Endodermal cell (in vitro differentiated cells): Measurements from ENCODE around the gene VANGL2. TPM values are rescaled to one million over a fixed set of nuclear protein-coding genes. Genes with fewer than 3 reads are reported as not detected.

ENCODE experiments used
- DNase-seq: peaks from one replicate; pipeline ENCODE4 v3.0.0-alpha.2; 2017
- H3K27ac ChIP-seq: 2 replicates; pipeline ENCODE4 v1.5.1; 2013; ENCODE audit warnings: mild to moderate bottlenecking, low read depth, low read length, moderate library complexity
- H3K27me3 ChIP-seq: 2 replicates; pipeline ENCODE4 v1.6.1; 2013; ENCODE audit warnings: mild to moderate bottlenecking, low read length, moderate library complexity; ENCODE audit not compliant: insufficient read depth, control insufficient read depth, poor library complexity, severe bottlenecking
- H3K36me3 ChIP-seq: 2 replicates; pipeline ENCODE4 v1.7.0; 2013; ENCODE audit warnings: mild to moderate bottlenecking, low read length, moderate library complexity; ENCODE audit not compliant: control insufficient read depth, insufficient read depth
- H3K4me1 ChIP-seq: one replicate; pipeline ENCODE4 v1.7.0; 2013; ENCODE audit warnings: low read length; ENCODE audit not compliant: control insufficient read depth, insufficient read depth
- H3K4me3 ChIP-seq: 2 replicates; pipeline ENCODE4 v1.5.1; 2013; ENCODE audit warnings: mild to moderate bottlenecking, low read length, moderate library complexity
- H3K9ac ChIP-seq: 2 replicates; pipeline ENCODE4 v1.6.1; 2013; ENCODE audit warnings: mild to moderate bottlenecking, low read length, moderate library complexity; ENCODE audit not compliant: poor library complexity, severe bottlenecking; ENCODE audit errors: extremely low read depth
- H3K9me3 ChIP-seq: 2 replicates; pipeline ENCODE4 v1.6.1; 2013; ENCODE audit warnings: mild to moderate bottlenecking, low read length, moderate library complexity; ENCODE audit not compliant: control insufficient read depth
- H3K27ac Mint-ChIP-seq: 2 replicates; pipeline ENCODE4 v1.8.0; 2020; ENCODE audit warnings: mixed read lengths
- H3K27me3 Mint-ChIP-seq: 2 replicates; pipeline ENCODE4 v1.8.0; 2021; ENCODE audit warnings: mild to moderate bottlenecking, mixed read lengths; ENCODE audit not compliant: insufficient read depth
- H3K36me3 Mint-ChIP-seq: 2 replicates; pipeline ENCODE4 v1.8.0; 2020; ENCODE audit warnings: low read depth, mixed read lengths
- H3K4me1 Mint-ChIP-seq: 2 replicates; pipeline ENCODE4 v1.8.0; 2020; ENCODE audit warnings: mixed read lengths
- H3K4me3 Mint-ChIP-seq: 2 replicates; pipeline ENCODE4 v1.8.0; 2020; ENCODE audit warnings: mild to moderate bottlenecking, moderate library complexity, mixed read lengths
- H3K9me3 Mint-ChIP-seq: 2 replicates; pipeline ENCODE4 v1.8.0; 2020; ENCODE audit warnings: mild to moderate bottlenecking, mixed read lengths
- WGBS, 2 experiments: methylation state at CpG; one replicate each; pipeline versions ENCODE4 v1.1.5 to v1.1.7; 2013; ENCODE audit warnings: missing lambda C conversion rate in 2 of 2, mixed read lengths in 1 of 2; ENCODE audit not compliant: insufficient coverage in 1 of 2, insufficient read length in 1 of 2; 5-methylcytosine and 5-hydroxymethylcytosine counted together
- total RNA-seq, 2 donors: library from RNA; stranded (reverse); fragmentation: NEBNext Ultra II Directional in 1 of 2; extraction: Animal tissue kit (Norgen Biotek cat#: 25700) in 1 of 2; gene quantifications; 2 replicates in 1 of 2; 3 replicates in 1 of 2; pipeline ENCODE4 v1.2.1, GENCODE V29; 2021
- TF ChIP-seq, protein P1 (sequence below): fragments of 200-600 bp; sonication (generic); conservative IDR thresholded peaks from 2 replicates; pipeline ENCODE4 v1.5.0; 2021; ENCODE audit warnings: antibody characterized with exemption, mild to moderate bottlenecking

Gene VANGL2
- total RNA-seq, 2 donors from 2014 or later: 62.5 to 67.5 TPM

DNA sequence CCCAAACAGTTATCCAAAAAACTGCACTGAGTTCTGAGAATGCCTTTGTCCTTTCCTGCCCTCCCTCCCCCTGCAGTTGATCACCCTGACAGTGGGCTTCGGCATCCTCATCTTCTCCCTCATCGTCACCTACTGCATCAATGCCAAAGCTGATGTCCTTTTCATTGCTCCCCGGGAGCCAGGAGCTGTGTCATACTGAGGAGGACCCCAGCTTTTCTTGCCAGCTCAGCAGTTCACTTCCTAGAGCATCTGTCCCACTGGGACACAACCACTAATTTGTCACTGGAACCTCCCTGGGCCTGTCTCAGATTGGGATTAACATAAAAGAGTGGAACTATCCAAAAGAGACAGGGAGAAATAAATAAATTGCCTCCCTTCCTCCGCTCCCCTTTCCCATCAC, 42.3 kb upstream of the VANGL2 start:
- Mint-ChIP-seq H3K27ac (no peak overlapping the region), H3K27me3 (no peaks in the 10 kb centered on the region), H3K9me3 (no peaks in the 10 kb centered on the region), H3K36me3 (peaks cover 62% of the 10 kb centered on the region), H3K4me3 (no peak overlapping the region), H3K4me1 (peaks cover 8% of the 10 kb centered on the region)
- Histone ChIP-seq H3K36me3 (peaks cover 73% of the 10 kb centered on the region), H3K4me1 (no peaks in the 10 kb centered on the region), H3K27ac (no peak overlapping the region), H3K9me3 (no peaks in the 10 kb centered on the region), H3K4me3 (no peak overlapping the region), H3K27me3 (no peaks in the 10 kb centered on the region), H3K9ac (no peak overlapping the region)
- 93 to 95% methylated on average over 3 to 4 of the region's 4 CpGs for WGBS, 2 experiments
- TF ChIP-seq, protein P1, sequence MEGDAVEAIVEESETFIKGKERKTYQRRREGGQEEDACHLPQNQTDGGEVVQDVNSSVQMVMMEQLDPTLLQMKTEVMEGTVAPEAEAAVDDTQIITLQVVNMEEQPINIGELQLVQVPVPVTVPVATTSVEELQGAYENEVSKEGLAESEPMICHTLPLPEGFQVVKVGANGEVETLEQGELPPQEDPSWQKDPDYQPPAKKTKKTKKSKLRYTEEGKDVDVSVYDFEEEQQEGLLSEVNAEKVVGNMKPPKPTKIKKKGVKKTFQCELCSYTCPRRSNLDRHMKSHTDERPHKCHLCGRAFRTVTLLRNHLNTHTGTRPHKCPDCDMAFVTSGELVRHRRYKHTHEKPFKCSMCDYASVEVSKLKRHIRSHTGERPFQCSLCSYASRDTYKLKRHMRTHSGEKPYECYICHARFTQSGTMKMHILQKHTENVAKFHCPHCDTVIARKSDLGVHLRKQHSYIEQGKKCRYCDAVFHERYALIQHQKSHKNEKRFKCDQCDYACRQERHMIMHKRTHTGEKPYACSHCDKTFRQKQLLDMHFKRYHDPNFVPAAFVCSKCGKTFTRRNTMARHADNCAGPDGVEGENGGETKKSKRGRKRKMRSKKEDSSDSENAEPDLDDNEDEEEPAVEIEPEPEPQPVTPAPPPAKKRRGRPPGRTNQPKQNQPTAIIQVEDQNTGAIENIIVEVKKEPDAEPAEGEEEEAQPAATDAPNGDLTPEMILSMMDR: no peak
- DNase-seq: no peak

DNA sequence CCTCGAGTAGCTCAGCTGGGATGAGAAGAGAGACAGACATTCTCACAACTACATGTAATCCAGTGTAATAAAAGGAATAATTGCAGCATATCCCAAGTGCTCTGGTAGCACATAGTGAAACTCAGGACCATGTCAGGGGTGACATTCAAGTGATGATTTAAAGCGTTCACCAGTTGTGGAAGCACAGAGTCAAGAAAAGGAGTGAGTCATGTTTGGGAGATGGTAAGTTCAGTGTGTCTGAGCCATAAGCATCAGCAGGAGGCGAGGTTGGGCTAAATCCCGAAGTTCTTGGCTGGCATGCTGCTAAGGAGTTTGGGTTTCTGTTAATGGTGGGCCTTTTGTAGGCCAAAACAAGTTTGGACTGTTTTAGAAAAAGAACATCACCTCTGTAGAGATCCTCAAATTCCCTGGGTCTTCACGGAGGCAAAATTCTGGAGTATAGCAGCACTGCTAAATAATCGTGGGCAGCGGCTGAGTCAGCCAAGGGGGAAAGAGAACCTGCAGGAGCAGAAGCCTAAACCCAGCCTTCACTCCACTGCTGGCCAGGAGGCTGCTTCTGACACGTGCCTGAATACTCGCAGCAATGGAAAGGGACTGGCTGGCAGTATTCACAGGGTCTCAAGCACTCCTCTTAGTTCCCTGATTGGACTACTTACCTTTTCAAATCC, 40.7 kb upstream of the VANGL2 start:
- H3K27ac Mint-ChIP-seq: no peak overlapping the region
- H3K27me3 Mint-ChIP-seq: no peaks in the 10 kb centered on the region
- no peaks in the 10 kb centered on the region for H3K9me3 Mint-ChIP-seq
- H3K36me3 ChIP-seq: peaks cover 57% of the 10 kb centered on the region
- TF ChIP-seq, protein P1: no peak
- no peaks in the 10 kb centered on the region for H3K9me3 ChIP-seq
- peak overlapping the region; percentile 17 for H3K27ac ChIP-seq
- no peak overlapping the region for H3K9ac ChIP-seq
- H3K4me1 ChIP-seq: no peaks in the 10 kb centered on the region
- 87 to 92% methylated on average over 8 to 9 of the region's 9 CpGs for WGBS, 2 experiments
- no peak for DNase-seq
- H3K4me1 Mint-ChIP-seq: peaks cover 8% of the 10 kb centered on the region
- peaks cover 49% of the 10 kb centered on the region for H3K36me3 Mint-ChIP-seq
- no peak overlapping the region for H3K4me3 ChIP-seq
- H3K27me3 ChIP-seq: no peaks in the 10 kb centered on the region
- no peak overlapping the region for H3K4me3 Mint-ChIP-seq

DNA sequence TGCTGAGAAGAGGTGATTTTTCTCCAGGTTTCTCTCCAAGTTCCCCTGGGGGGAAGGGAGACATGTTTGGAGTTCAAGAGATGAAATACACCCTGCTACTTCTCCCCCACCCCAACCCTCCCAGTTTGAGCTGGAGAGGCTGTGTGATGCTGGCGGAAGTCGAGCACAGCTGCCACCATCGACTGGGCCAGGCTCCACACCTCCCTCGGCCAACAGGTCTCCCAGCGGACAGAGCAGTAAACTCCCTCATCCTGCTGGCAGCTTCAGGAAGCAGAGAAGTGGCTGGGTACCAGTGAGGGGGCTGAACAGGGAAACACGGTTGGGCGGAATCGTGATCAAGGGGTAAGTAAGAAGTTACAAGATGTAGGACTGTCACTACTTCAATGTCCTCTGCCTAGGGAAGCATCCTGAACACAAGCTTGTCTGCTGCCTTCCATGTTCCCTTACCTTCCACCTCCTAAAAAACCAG, 40.1 kb upstream of the VANGL2 start:
- Histone ChIP-seq H3K9me3 (no peaks in the 10 kb centered on the region), H3K4me3 (no peak overlapping the region), H3K4me1 (no peaks in the 10 kb centered on the region), H3K9ac (no peak overlapping the region), H3K36me3 (peaks cover 51% of the 10 kb centered on the region), H3K27me3 (no peaks in the 10 kb centered on the region), H3K27ac (peak overlapping the region; percentile 17)
- H3K36me3 Mint-ChIP-seq: peaks cover 45% of the 10 kb centered on the region
- no peaks in the 10 kb centered on the region for H3K9me3 Mint-ChIP-seq
- TF ChIP-seq, protein P1: no peak
- WGBS, 2 experiments: 95 to 96% methylated on average over 8 of the region's 8 CpGs
- DNase-seq: no peak
- no peak overlapping the region for H3K27ac Mint-ChIP-seq
- no peak overlapping the region for H3K4me3 Mint-ChIP-seq
- peaks cover 8% of the 10 kb centered on the region for H3K4me1 Mint-ChIP-seq
- H3K27me3 Mint-ChIP-seq: no peaks in the 10 kb centered on the region
